HEK293 (cell line): ENCODE data around the gene NCK2.

Experiments used
- CTCF ChIA-PET: fragments of 350-600 bp; formaldehyde crosslinking; extraction: SDS; loops from one replicate; lab custom pipeline; 2021; ENCODE audit warnings: antibody characterized with exemption; lab: Yijun Ruan, JAX
- POLR2A ChIA-PET: fragments of 300-600 bp; formaldehyde crosslinking; extraction: SDS; loops from one replicate; lab custom pipeline; 2020; ENCODE audit warnings: antibody characterized with exemption, inconsistent platforms; lab: Yijun Ruan, JAX
- H3K27ac ChIP-seq: fragments of 200-500 bp; sonication (Bioruptor generic); 2 replicates; pipeline ENCODE4 v1.5.1; 2014; ENCODE audit warnings: low read depth, low read length, control low read depth, inconsistent platforms; ENCODE audit errors: extremely low read depth
- H3K36me3 ChIP-seq, 2 experiments: fragments of 200-500 bp in 1 of 2; sonication (Bioruptor generic) in 1 of 2; 1 replicate in 1 of 2; 2 replicates in 1 of 2; pipeline ENCODE4 v1.5.1; 2014 to 2017; ENCODE audit warnings: inconsistent platforms in 2 of 2, low read length in 2 of 2; ENCODE audit not compliant: control insufficient read depth in 2 of 2, insufficient read depth in 1 of 2
- H3K4me1 ChIP-seq: fragments of 200-500 bp; sonication (Bioruptor generic); 2 replicates; pipeline ENCODE4 v1.5.1; 2014; ENCODE audit warnings: mild to moderate bottlenecking, low read length, inconsistent platforms; ENCODE audit not compliant: control insufficient read depth, insufficient read depth
- H3K4me3 ChIP-seq: 2 replicates; pipeline ENCODE4 v1.5.1; 2011; ENCODE audit warnings: low read depth, mild to moderate bottlenecking, control low read depth, low read length, moderate library complexity
- H3K9me3 ChIP-seq: fragments of 200-500 bp; sonication (Bioruptor generic); 2 replicates; pipeline ENCODE4 v1.5.1; 2014; ENCODE audit warnings: low read depth, low read length, inconsistent platforms; ENCODE audit not compliant: control insufficient read depth, insufficient read depth
- HOXC10 ChIP-seq: sonication (generic); formaldehyde crosslinking; IDR thresholded peaks from 2 replicates; pipeline ENCODE4 v1.8.1; 2023; ENCODE audit warnings: mild to moderate bottlenecking, missing genetic modification reagents
- OVOL3 ChIP-seq: fragments of 450-650 bp; formaldehyde crosslinking; IDR thresholded peaks from 2 replicates; pipeline ENCODE4 v1.5.1; 2016; ENCODE audit warnings: missing biosample characterization, missing genetic modification characterization
- PRDM10 ChIP-seq: fragments of 450-650 bp; formaldehyde crosslinking; IDR thresholded peaks from 2 replicates; pipeline ENCODE4 v1.5.1; 2016; ENCODE audit warnings: missing biosample characterization, missing genetic modification characterization
- SETDB1 ChIP-seq: IDR thresholded peaks from one replicate; pipeline ENCODE4 v1.6.1; 2017; ENCODE audit warnings: mild to moderate bottlenecking, low read length, moderate library complexity, mixed read lengths; ENCODE audit not compliant: insufficient read length
- TRIM28 ChIP-seq: IDR thresholded peaks from 2 replicates; pipeline ENCODE4 v1.6.1; 2011; ENCODE audit warnings: low read length, control low read depth, borderline replicate concordance
- ZNF223 ChIP-seq: fragments of 450-650 bp; formaldehyde crosslinking; IDR thresholded peaks from 2 replicates; pipeline ENCODE4 v1.5.1; 2016; ENCODE audit warnings: missing biosample characterization, missing genetic modification characterization
- ZNF280C ChIP-seq: fragments of 450-650 bp; formaldehyde crosslinking; IDR thresholded peaks from 2 replicates; pipeline ENCODE4 v1.5.1; 2016; ENCODE audit warnings: missing biosample characterization, missing genetic modification characterization
- ZNF302 ChIP-seq: fragments of 450-650 bp; formaldehyde crosslinking; IDR thresholded peaks from 2 replicates; pipeline ENCODE4 v1.5.1; 2016; ENCODE audit warnings: missing biosample characterization, missing genetic modification characterization, low read depth
- ZNF324 ChIP-seq: fragments of 450-650 bp; formaldehyde crosslinking; IDR thresholded peaks from 2 replicates; pipeline ENCODE4 v1.5.1; 2016; ENCODE audit warnings: missing biosample characterization, missing genetic modification characterization
- ZNF426 ChIP-seq: fragments of 450-650 bp; formaldehyde crosslinking; IDR thresholded peaks from 2 replicates; pipeline ENCODE4 v1.5.1; 2017; ENCODE audit warnings: missing biosample characterization, missing genetic modification characterization, mild to moderate bottlenecking, inconsistent platforms, moderate library complexity
- ZNF433 ChIP-seq: fragments of 450-650 bp; formaldehyde crosslinking; IDR thresholded peaks from 2 replicates; pipeline ENCODE4 v1.5.1; 2016; ENCODE audit warnings: missing biosample characterization, missing genetic modification characterization, low read depth
- ZNF449 ChIP-seq: fragments of 450-650 bp; formaldehyde crosslinking; IDR thresholded peaks from 2 replicates; pipeline ENCODE4 v1.5.1; 2017; ENCODE audit warnings: missing biosample characterization, mild to moderate bottlenecking, missing genetic modification characterization, moderate library complexity
- ZNF513 ChIP-seq: fragments of 450-650 bp; IDR thresholded peaks from 2 replicates; pipeline ENCODE4 v1.5.1; 2018; ENCODE audit warnings: missing biosample characterization, missing genetic modification characterization
- ZNF514 ChIP-seq: fragments of 450-650 bp; formaldehyde crosslinking; IDR thresholded peaks from 2 replicates; pipeline ENCODE4 v1.5.1; 2016; ENCODE audit warnings: missing biosample characterization, missing genetic modification characterization
- ZNF544 ChIP-seq: fragments of 450-650 bp; formaldehyde crosslinking; IDR thresholded peaks from 2 replicates; pipeline ENCODE4 v1.5.0; 2017; ENCODE audit warnings: missing biosample characterization, missing genetic modification characterization
- ZNF600 ChIP-seq: fragments of 450-650 bp; formaldehyde crosslinking; IDR thresholded peaks from 2 replicates; pipeline ENCODE4 v1.5.1; 2016; ENCODE audit warnings: missing biosample characterization, missing genetic modification characterization
- ZNF677 ChIP-seq: fragments of 450-650 bp; IDR thresholded peaks from 2 replicates; pipeline ENCODE4 v1.5.0; 2018; ENCODE audit warnings: missing biosample characterization, mild to moderate bottlenecking, missing genetic modification characterization, moderate library complexity
- ZSCAN5A ChIP-seq: fragments of 450-650 bp; formaldehyde crosslinking; IDR thresholded peaks from 2 replicates; pipeline ENCODE4 v1.5.1; 2016; ENCODE audit warnings: missing biosample characterization, missing genetic modification characterization

The NCK2 gene

GRCh38 chr2:105888625-105889024 is 143.9 kb downstream of the NCK2 start:
- CTCF ChIA-PET = interaction anchor here (0.6 to 2.0 kb wide), 3 partner anchors 83 to 312 kb away, joined by 3 to 5 read pairs (median 4); no protein-coding TSS in a partner anchor

GRCh38 chr2:105889046-105889445 is 144.3 kb downstream of the NCK2 start:
- no peak for TF ChIP-seq ZNF426
- no peak for TF ChIP-seq ZNF449
- no peak for TF ChIP-seq ZNF513 (tag by site-specific recombination)
- no peak for TF ChIP-seq ZNF677 (tag by site-specific recombination)
- no peak for TF ChIP-seq ZNF600 (tag by site-specific recombination)
- TF ChIP-seq OVOL3 = no peak
- TF ChIP-seq ZNF324 (tag by site-specific recombination) = no peak
- TF ChIP-seq ZNF223 (tag by site-specific recombination) = no peak
- TF ChIP-seq ZNF302 (tag by site-specific recombination) = no peak
- TF ChIP-seq ZNF544 = no peak
- no peak for TF ChIP-seq TRIM28
- no peak for TF ChIP-seq PRDM10 (tag by site-specific recombination)
- TF ChIP-seq HOXC10 = no peak
- no peak for TF ChIP-seq ZNF514 (tag by site-specific recombination)
- TF ChIP-seq ZNF433 = no peak
- TF ChIP-seq ZNF280C (tag by site-specific recombination) = no peak
- no peak for TF ChIP-seq ZSCAN5A (tag by site-specific recombination)
- Histone ChIP-seq H3K4me3 (no peak overlapping the region), H3K36me3 (peaks cover 0 to 11% of the 10 kb centered on the region in 2 experiments; a peak in 2 of 3 replicates), H3K4me1 (no peaks in the 10 kb centered on the region), H3K27ac (no peak overlapping the region), H3K9me3 (no peaks in the 10 kb centered on the region)
- ChIA-PET CTCF (interaction anchor here (0.6 to 2.0 kb wide), 3 partner anchors 142 to 312 kb away, joined by 3 to 5 read pairs (median 3); no protein-coding TSS in a partner anchor), POLR2A (no interaction called here)

More at GRCh38 chr2:105888625-105889024, 143.9 kb downstream of the NCK2 start:
- Histone ChIP-seq H3K9me3 (no peaks in the 10 kb centered on the region), H3K4me1 (no peaks in the 10 kb centered on the region), H3K36me3 (peaks cover 0 to 10% of the 10 kb centered on the region in 2 experiments; a peak in 2 of 3 replicates), H3K4me3 (no peak overlapping the region), H3K27ac (no peak overlapping the region)
- TF ChIP-seq TRIM28 (peak; percentile 68; the same call in 1 of the 2 replicates), ZNF324 (tag by site-specific recombination) (no peak), SETDB1 (peak; percentile 12)
- POLR2A ChIA-PET = no interaction called here
